Lung (tissue), 12 donors: ENCODE results near the gene ACTN1. TPM values are rescaled to one million over a fixed set of nuclear protein-coding genes. Genes with fewer than 3 reads are reported as not detected.

Source experiments
- ATAC-seq: fragments of 200-7000 bp; cut with Tn5 transposase; one replicate; pipeline ENCODE4 v1.9.1; 2020; ENCODE audit warnings: moderate number of reproducible peaks; ENCODE audit not compliant: insufficient read depth, low FRiP score
- DNase-seq, 3 donors: peaks; one replicate each; pipeline ENCODE4 v3.0.0-alpha.2; 2013 to 2017
- H3K27ac ChIP-seq, 2 donors: one replicate each; pipeline ENCODE4 v1.5.1; 2013; ENCODE audit warnings: mild to moderate bottlenecking in 2 of 2, moderate library complexity in 2 of 2, control low read depth in 1 of 2, inconsistent platforms in 1 of 2, low read depth in 1 of 2, low read length in 1 of 2
- H3K27me3 ChIP-seq, 3 donors: one replicate each; pipeline ENCODE4 v1.5.1; 2013; ENCODE audit warnings: low read length in 2 of 3; ENCODE audit not compliant: control insufficient read depth in 3 of 3, insufficient read depth in 3 of 3
- H3K36me3 ChIP-seq, 4 donors: one replicate each; pipeline ENCODE4 v1.5.1; 2013; ENCODE audit warnings: low read length in 4 of 4, mild to moderate bottlenecking in 1 of 4, moderate library complexity in 1 of 4; ENCODE audit not compliant: control insufficient read depth in 4 of 4, insufficient read depth in 4 of 4
- H3K4me1 ChIP-seq, 5 donors: one replicate each; pipeline ENCODE4 v1.5.1; 2013; ENCODE audit warnings: low read length in 5 of 5, mild to moderate bottlenecking in 2 of 5, moderate library complexity in 1 of 5; ENCODE audit not compliant: control insufficient read depth in 5 of 5, insufficient read depth in 5 of 5
- H3K4me3 ChIP-seq: one replicate; pipeline ENCODE4 v1.5.1; 2013; ENCODE audit warnings: mild to moderate bottlenecking, control low read depth, moderate library complexity
- H3K9ac ChIP-seq, 2 donors: one replicate each; pipeline ENCODE4 v1.5.1; 2013; ENCODE audit warnings: low read length in 2 of 2, control low read depth in 1 of 2; ENCODE audit not compliant: insufficient read depth in 1 of 2
- H3K9me3 ChIP-seq, 4 donors: one replicate each; pipeline ENCODE4 v1.5.1; 2013; ENCODE audit warnings: low read length in 3 of 4, mild to moderate bottlenecking in 1 of 4, moderate library complexity in 1 of 4; ENCODE audit not compliant: control insufficient read depth in 4 of 4, insufficient read depth in 3 of 4
- WGBS, 2 donors: extraction: QIAGEN DNeasy Blood & Tissue Kit; methylation state at CpG; one replicate each; pipeline ENCODE4 v1.1.7; 2013; 5-methylcytosine and 5-hydroxymethylcytosine counted together
- polyA plus RNA-seq, 2 donors: library from polyadenylated mRNA; stranded (reverse); fragments of 200-250 nt; gene quantifications; one replicate each; pipeline ENCODE4 v1.2.1, GENCODE V29; 2013
- total RNA-seq, 2 donors: library from RNA; depleted of rRNA in 1 of 2; stranded (reverse); fragments of >200 nt in 1 of 2; gene quantifications; one replicate each; pipeline ENCODE4 v1.2.1, GENCODE V29; 2014 to 2021
- TF ChIP-seq, protein P1 (sequence below): IDR thresholded peaks from 2 replicates; pipeline ENCODE4 v1.5.1; 2012; ENCODE audit warnings: mild to moderate bottlenecking; ENCODE audit errors: control extremely low read depth, extremely low read depth
- donor health status: control.
- donor health status: control.
- donor health status: Bipolar disorder and iron deficiency.
- donor health status: healthy.
- donor health status: DM: yes; HTN: yes; CAD: no.

ACTN1 gene
- total and polyA plus RNA-seq, 4 donors: 40.9 to 168 (median 117) TPM

DNA sequence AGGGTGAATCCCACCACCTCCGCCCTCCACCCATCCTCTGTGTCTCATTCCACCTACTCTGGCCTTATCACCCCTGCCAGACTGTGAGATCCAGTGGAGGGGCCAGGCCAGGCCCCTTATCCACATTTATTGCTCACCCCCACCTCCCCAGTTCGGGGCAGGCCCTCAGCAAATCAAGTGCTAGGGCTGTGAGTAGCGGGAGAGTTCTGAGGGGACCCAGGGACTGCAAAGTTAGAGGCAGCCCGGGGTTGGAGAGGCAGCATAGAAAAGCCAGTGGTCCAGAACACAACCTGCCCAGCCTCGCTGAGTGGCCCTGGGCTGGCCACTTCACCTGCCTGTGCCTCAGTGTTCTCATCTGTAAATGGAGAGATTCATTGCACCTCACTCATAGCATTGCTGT is 27.2 kb upstream of the ACTN1 start:
- no peak overlapping the region for H3K27ac ChIP-seq
- 94 to 95% methylated on average over 5 of the region's 5 CpGs for WGBS, 2 donors
- DNase-seq: no peak

GRCh38 chr14:69005432-69006148 is 26.5 kb upstream of the ACTN1 start:
- peaks cover 0 to 1% (median 0%) of the 10 kb centered on the region in 4 donors for H3K9me3 ChIP-seq
- no peaks in the 10 kb centered on the region for H3K36me3 ChIP-seq
- no peaks in the 10 kb centered on the region for H3K27me3 ChIP-seq
- no peak overlapping the region for H3K4me3 ChIP-seq
- peak in 1 of 3 donors; percentile 19 for DNase-seq
- no peak overlapping the region for H3K9ac ChIP-seq
- whole genome bisulfite sequencing, 2 donors: 65 to 79% methylated on average over 11 of the region's 11 CpGs
- H3K27ac ChIP-seq: peak overlapping the region in 1 of 2 donors; percentile 20
- peaks cover 0 to 9% (median 3%) of the 10 kb centered on the region in 5 donors for H3K4me1 ChIP-seq
- TF ChIP-seq, protein P1, sequence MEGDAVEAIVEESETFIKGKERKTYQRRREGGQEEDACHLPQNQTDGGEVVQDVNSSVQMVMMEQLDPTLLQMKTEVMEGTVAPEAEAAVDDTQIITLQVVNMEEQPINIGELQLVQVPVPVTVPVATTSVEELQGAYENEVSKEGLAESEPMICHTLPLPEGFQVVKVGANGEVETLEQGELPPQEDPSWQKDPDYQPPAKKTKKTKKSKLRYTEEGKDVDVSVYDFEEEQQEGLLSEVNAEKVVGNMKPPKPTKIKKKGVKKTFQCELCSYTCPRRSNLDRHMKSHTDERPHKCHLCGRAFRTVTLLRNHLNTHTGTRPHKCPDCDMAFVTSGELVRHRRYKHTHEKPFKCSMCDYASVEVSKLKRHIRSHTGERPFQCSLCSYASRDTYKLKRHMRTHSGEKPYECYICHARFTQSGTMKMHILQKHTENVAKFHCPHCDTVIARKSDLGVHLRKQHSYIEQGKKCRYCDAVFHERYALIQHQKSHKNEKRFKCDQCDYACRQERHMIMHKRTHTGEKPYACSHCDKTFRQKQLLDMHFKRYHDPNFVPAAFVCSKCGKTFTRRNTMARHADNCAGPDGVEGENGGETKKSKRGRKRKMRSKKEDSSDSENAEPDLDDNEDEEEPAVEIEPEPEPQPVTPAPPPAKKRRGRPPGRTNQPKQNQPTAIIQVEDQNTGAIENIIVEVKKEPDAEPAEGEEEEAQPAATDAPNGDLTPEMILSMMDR: no peak
- peak; percentile 71 for ATAC-seq

More for the DNA sequence above, 27.2 kb upstream of the ACTN1 start:
- H3K9ac ChIP-seq: no peak overlapping the region
- no peak for ATAC-seq
- H3K27me3 ChIP-seq: no peaks in the 10 kb centered on the region
- no peak overlapping the region for H3K4me3 ChIP-seq
- peaks cover 0 to 9% (median 3%) of the 10 kb centered on the region in 5 donors for H3K4me1 ChIP-seq
- peaks cover 0 to 1% (median 0%) of the 10 kb centered on the region in 4 donors for H3K9me3 ChIP-seq
- TF ChIP-seq, protein P1: no peak
- H3K36me3 ChIP-seq: no peaks in the 10 kb centered on the region

DNA sequence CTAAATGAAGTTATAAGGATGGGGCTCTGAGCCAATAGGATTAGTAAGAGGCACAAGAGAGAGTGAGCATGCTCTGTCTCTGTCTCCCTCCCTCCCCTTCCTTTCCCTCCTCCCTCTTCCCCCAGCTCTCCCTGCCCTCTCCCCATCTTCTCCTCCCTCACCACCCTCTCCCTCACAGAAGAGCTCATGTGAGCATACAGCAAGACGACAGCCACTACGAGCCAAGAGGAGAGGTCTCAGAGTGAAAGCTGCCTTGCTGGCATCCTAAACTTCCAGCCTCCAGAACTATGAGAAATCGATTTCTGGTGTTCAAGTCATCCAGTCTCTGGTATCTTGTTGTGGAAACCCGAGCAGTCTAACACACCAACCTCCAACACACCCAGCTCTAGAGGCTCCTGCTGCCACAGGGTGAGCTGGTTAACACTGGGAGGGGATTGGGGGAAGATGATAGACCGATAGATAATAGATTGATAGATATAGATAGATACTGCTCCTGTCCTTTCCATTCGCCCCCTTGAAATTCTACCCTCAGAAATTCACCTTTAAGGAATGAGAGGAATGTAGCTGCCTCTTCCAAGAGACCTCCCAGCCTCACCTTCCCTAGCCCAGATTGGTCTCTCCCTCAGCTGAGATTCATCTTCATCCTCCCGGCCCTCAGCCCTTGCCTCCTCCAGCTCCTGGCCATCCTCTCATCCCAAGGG is 25.8 kb upstream of the ACTN1 start:
- TF ChIP-seq, protein P1: no peak
- WGBS, 2 donors: 73 to 80% methylated on average over 7 of the region's 7 CpGs
- H3K27me3 ChIP-seq: no peaks in the 10 kb centered on the region
- no peak overlapping the region for H3K27ac ChIP-seq
- H3K4me3 ChIP-seq: no peak overlapping the region
- H3K9me3 ChIP-seq: peaks cover 0 to 1% (median 0%) of the 10 kb centered on the region in 4 donors
- H3K9ac ChIP-seq: peak overlapping the region in 1 of 2 donors; percentile 1
- DNase-seq (peak in 2 of 3 donors; percentile 23 to 39), ATAC-seq (no peak)
- no peaks in the 10 kb centered on the region for H3K36me3 ChIP-seq
- peaks cover 0 to 9% (median 3%) of the 10 kb centered on the region in 5 donors for H3K4me1 ChIP-seq
